HG03342 (cell line): ENCODE measurements around the gene KL.

Experiments
- ATAC-seq: cut with Tn5 transposase; IDR thresholded peaks from one replicate; pipeline ENCODE4 v1.9.1; 2021; ENCODE audit warnings: mild to moderate bottlenecking, moderate library complexity; ENCODE audit not compliant: unreplicated experiment

The KL gene

DNA sequence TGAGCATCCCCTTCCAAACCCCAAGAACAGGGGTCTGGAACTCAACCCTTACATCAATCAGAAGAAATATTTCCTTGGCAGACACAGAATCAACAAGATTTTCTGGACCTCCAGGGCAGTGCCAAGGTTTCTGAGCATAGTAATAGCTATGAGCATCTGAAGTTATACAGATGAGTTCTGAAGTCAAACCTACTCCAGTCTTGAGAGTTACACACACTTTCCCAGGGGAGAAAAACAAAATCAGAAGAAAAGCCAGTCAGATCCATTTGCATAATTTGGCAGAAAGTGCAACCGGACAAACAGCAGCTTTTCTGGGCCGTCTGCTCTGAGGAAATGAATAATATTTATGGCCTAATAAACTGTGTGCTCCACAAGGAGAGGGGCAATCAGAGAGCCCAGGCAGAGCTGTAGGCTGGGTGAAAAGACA lies 93.1 kb downstream of the KL start:
- ATAC-seq = peak; percentile 24

DNA sequence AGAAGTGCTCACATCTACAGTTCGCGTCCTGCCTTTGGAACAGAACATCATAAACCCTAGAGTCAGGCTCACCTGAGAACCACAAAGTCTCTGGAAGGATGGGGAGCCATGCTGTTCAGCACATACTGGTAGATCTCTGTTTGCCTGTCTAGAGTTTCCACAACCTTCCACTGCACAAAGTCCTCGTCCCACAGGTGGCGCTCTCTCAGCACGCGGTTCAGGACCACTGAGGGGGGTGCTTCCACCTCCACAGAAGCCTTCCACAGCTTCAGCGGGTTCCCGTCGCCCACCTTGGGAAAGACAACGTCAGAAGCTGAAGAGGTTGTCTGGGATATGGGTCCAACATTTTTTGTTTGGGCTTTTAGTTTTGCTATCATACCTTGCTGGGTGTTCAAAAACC lies 93.6 kb downstream of the KL start:
- peak; percentile 32 for ATAC-seq

DNA sequence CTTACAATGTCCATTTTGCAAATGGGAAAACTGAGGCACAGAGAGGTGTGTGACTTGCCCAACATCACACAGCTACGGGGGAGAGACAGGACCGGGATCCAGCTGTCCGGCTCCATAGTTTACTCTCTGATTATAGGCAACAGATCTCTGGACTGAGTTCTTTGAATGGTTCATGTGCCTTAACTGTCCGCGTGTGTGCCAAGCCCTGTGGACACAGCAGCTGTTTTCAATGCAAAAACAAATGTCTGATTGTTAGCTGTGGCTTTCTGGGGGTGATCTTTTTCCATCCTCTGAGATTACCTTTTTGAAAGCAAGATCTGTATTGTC lies 94.1 kb downstream of the KL start:
- ATAC-seq = no peak

DNA sequence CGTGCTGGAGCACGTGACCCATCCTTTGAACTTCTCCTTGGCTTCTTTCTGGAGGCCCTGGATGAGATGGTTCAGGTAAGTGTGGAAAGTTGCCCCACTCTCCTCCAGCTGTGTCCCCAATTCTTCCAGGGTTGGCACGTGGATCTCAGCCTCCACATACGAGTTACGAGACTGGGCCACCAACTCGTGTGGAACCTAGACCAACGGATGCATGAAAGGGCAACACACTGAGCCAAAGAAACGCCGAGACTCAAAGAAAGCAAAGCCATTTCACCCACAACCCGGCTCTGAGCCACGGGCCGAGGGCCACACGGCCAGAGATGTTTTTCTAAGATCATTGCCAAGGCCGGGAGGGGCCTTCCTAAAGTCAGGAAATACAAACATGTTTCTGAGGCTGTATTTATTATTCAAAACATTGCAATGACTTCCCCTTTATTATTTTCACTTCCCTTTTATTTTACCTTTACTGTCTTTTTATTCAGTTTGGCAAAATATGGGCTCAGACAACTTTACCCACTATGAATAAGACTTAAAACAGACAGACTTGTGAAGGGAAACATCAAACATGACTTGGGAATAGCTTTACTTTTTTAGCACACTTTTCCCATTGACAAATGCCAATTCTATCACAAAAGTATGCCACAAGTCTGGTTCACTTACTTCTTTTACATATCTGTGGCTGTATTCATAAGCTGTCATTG lies 94.6 kb downstream of the KL start:
- ATAC-seq = peak; percentile 59

DNA sequence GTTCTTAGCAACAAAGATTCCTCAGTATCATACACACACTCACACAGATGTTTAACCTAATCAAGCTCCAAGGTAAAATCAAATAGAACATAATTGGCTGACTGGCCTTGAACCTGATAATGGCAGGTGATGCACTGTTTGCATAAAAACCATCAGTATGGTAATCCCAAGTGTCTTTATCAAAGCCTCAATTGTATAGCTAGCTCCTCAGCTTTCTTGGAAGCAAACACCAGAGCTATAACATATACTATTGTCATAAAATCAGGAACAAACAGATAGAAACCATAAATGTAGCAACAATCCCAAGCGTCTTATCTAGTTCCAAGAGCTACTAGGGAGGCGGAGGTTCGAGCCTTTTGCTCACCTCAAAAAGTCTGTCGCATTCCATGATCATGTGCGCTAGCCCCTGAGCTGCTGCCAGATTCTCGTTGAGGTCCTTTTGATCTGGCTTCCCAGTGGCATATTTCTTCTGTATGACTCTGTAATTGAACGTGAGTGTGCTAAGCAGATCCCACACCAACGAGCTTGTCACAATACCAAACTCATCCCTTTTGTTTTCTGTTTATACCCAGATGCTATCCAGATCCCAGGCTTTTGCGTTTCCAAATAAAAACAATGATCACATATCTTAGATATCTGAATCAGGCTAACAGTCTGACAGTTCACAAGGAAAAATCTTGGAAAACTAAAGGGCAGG lies 95.3 kb downstream of the KL start:
- ATAC-seq = no peak

DNA sequence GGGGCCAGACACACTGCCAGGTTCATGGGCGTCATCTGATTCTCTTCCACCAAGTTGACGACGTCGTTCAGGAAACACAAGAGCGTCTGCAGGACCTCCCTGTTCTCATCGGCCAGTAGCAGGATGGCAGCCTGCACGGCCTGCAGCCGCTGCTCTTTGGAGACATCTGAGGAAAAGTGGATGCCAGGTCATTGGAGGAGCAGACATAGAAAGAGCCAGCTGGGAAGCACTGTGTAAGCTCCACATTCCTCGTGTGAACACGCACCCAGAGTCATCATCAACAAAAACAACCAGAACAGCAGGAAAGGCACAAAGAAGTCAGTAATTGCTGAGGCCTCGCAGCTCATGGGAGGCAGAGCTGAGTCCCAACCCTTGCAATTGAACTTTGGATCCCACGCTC lies 96.5 kb downstream of the KL start:
- no peak for ATAC-seq

DNA sequence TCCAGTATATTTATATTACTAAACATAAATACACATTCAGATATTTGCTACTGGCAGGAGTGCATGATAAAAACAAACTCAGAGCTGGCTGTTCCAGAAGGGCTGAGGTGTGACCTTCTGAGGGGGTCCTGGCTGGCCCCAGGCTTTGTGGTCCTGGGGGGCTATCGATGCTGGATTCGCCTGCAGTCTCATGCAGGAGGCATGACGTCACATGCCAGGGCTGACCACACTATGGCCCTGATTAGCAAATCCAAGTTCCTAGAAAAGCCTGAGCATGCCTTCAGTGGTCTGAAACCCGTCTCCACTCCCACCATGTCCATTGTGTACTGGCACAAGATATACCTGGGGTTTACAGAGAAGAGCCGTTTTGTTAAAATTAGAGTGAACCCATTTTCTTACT lies 97.9 kb downstream of the KL start:
- ATAC-seq = no peak

DNA sequence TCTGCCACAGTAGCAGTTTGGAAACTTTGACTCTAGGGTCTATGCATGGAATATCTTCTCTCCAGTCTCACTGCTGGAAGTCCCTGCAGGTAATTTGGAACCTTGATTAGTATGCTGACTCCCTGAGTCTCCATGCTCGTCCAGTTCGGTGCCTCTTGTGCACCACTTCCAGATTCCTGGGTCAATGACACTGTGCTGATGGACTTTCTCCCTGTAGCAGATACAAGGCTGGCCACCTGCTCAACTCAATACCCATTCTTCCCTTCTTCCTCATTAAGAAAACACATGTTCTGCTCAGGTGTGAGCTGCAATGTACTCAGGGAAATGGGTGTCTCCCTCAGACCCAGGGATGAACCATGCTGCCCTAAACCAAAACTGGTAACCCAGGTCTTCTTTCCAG lies 99.1 kb downstream of the KL start:
- no peak for ATAC-seq
